Dermis blood vessel endothelial cell (primary cell): Measurements from ENCODE around the gene FAM184A. TPM values are rescaled to one million over a fixed set of nuclear protein-coding genes. Genes with fewer than 3 reads are reported as not detected.
"Not testable (repeated sequence)": the region's sequence is repeated elsewhere in the genome, so short reads cannot be mapped to it uniquely, and the experiment has no call there.

ENCODE experiments used
- DNase-seq: peaks from one replicate; pipeline ENCODE4 v3.0.0; 2010
- total RNA-seq: library from RNA; depleted of rRNA; stranded (reverse); fragments of >200 nt; gene quantifications from 2 replicates; pipeline ENCODE4 v1.2.3, GENCODE V29; 2014

The FAM184A gene
- total RNA-seq, 1 donor from 2014 or later, result 0.17 TPM

GRCh38 chr6:119009266-119009665 lies 69.2 kb downstream of the FAM184A start:
- DNase-seq, result not testable (repeated sequence)

GRCh38 chr6:119006974-119007373 lies 71.5 kb downstream of the FAM184A start:
- DNase-seq, result no peak

- no peak for DNase-seq
Measured at GRCh38 chr6:119002069-119002468, 76.4 kb downstream of the FAM184A start.

- DNase-seq, result no peak
Measured at GRCh38 chr6:118999494-119000040, 78.9 kb downstream of the FAM184A start.

GRCh38 chr6:118997426-118997825 lies 81.0 kb downstream of the FAM184A start:
- not testable (repeated sequence) for DNase-seq

GRCh38 chr6:118996289-118996820 lies 82.1 kb downstream of the FAM184A start:
- no peak for DNase-seq

GRCh38 chr6:118993803-118994251 lies 84.6 kb downstream of the FAM184A start:
- DNase-seq, result no peak

GRCh38 chr6:118993358-118993757 lies 85.1 kb downstream of the FAM184A start:
- DNase-seq, result no peak

GRCh38 chr6:118992186-118992795 lies 86.2 kb downstream of the FAM184A start:
- DNase-seq, result no peak

GRCh38 chr6:118986312-118986711 lies 92.2 kb downstream of the FAM184A start:
- DNase-seq, result no peak

GRCh38 chr6:118985123-118985830 lies 93.2 kb downstream of the FAM184A start:
- no peak for DNase-seq

- DNase-seq, result no peak
Measured at GRCh38 chr6:118984342-118984741, 94.1 kb downstream of the FAM184A start.

GRCh38 chr6:118982575-118982911 lies 95.9 kb downstream of the FAM184A start:
- no peak for DNase-seq

GRCh38 chr6:118981884-118982574 lies 96.4 kb downstream of the FAM184A start:
- DNase-seq, result no peak

GRCh38 chr6:118980063-118980462 lies 98.4 kb downstream of the FAM184A start:
- DNase-seq, result no peak

- no peak for DNase-seq
Measured at GRCh38 chr6:118974790-118975189, 103.7 kb downstream of the FAM184A start.

- no peak for DNase-seq
Measured at GRCh38 chr6:118971682-118972081, 106.8 kb downstream of the FAM184A start.

- no peak for DNase-seq
Measured at GRCh38 chr6:118970866-118971265, 107.6 kb downstream of the FAM184A start.

GRCh38 chr6:118968416-118968815 lies 110.0 kb downstream of the FAM184A start:
- peak; percentile 52 for DNase-seq

- DNase-seq, result no peak
Measured at GRCh38 chr6:118967239-118967638, 111.2 kb downstream of the FAM184A start.

GRCh38 chr6:118965843-118966370 lies 112.6 kb downstream of the FAM184A start:
- no peak for DNase-seq

- DNase-seq, result no peak
Measured at GRCh38 chr6:118965371-118965770, 113.1 kb downstream of the FAM184A start.

- peak; percentile 19 for DNase-seq
Measured at GRCh38 chr6:118963003-118963402, 115.5 kb downstream of the FAM184A start.
